NCI-H2196 treated with DMSO at 0.1 percent for 48 hours (cell line): Measurements from ENCODE around the gene FOXO1.

Experiments used
- DNase-seq: peaks from one replicate; lab custom pipeline; 2025; ENCODE audit not compliant: unreplicated experiment; lab: John Stamatoyannopoulos, UW

FOXO1 gene

DNA sequence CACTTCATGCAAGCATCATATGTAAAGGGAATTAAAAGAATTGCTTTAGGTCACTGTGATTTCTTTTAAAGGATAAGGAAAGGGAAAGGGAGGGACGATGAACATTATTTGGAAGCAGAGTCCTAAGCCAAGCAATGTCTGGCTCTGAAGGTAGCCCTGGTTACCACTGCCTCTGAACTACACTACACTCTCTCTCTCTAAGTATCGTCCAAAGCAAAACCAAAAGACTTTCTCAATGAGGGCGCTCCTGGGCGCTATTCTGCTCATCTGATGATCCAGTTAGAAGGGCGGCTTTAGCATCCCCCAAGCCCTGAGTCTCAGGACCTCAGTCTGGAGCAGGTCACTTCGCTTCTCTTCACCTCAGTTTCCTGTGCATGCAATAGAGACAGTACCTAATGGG is 26.2 kb downstream of the FOXO1 start:
- DNase-seq = no peak

- DNase-seq = no peak
Measured at GRCh38 chr13:40639221-40639681, 27.2 kb downstream of the FOXO1 start.

DNA sequence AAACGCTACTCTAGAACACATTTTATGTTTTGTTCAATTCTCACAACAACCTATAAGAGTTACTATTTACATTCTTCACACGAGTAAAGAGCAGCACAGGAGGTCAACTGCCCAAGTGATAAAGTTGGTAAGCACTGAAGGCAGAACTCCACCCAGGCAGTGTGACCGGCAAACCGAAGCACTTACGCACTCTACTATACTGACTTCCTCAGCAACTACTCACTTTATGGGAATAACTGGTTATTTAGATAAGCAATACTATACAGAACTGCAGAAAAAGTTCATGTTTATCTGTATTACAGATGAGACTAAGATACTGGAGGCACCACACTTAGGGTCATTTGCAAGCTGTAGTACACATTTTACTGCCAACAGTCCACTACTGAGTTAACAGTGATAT is 28.8 kb downstream of the FOXO1 start:
- DNase-seq = no peak

DNA sequence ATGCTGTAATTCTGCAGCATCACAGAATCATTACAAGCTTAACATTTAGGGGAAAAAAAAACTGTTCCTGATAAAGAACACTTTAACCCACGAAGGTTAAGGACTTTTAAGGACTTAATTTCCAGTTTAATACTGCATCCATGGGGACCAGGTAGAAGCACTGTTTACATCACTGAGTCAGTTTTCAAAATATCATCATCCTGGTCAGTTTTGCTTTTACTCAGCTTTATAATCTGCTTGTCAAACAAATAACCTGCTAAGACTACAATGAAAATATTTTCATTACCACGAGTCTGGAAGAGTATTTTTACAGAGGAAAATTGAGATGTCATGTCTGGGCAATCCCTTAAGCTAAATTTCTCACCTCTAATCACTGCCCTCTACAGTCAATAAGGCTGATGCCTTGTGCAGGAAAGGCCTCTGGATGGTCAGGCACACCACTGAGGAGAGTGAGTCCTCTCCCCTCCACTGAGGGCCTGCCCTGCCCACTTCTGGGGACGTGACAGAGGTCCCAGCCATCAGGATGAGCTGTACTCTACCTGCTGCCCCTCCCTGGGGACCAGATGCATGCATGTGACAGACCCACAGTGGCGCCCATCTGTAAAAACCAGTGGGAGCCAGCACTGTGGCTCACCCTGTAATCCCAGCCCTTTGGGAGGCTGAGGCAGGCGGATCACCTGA is 31.0 kb downstream of the FOXO1 start:
- no peak for DNase-seq

GRCh38 chr13:40632915-40633314 is 33.5 kb downstream of the FOXO1 start:
- no peak for DNase-seq

GRCh38 chr13:40631605-40632004 is 34.8 kb downstream of the FOXO1 start:
- DNase-seq = no peak

- DNase-seq = no peak
Measured at GRCh38 chr13:40629678-40630384, 36.6 kb downstream of the FOXO1 start.

DNA sequence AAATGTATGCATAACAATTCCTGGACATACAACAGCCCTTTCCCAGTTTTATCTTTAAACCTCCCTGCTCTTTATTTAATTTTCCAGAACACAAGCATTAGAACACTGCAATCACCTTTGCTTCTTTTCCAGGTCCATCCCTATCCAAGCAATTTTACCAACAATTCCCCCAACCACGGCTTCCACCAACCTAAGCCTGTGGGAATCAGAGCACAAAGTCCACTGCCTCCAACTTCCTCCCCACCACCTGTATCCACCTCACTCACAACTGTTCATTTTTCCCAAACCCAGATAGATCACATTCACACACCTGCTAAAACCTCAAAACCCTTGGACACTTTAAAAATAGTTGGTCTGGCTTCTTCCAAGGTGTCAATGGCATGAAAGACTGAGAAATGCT is 39.5 kb downstream of the FOXO1 start:
- no peak for DNase-seq

DNA sequence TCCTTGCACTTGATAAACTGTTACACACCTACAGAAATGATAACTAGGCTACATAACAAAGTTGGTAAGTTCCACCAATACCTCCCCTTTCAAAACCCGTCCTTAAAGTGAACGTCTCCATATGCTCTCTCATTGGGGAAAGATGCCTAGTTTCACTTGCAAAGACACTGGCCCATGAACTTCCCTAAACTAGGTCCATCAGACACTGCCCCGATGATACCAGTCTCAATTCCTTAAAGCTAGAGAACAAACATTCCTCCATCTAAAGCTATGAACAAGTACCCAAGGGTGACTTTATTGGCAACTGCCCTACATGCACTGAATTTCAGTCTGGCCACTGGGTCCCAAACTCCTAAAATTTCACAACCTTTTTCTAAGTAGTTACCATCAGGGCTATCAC is 39.9 kb downstream of the FOXO1 start:
- DNase-seq = no peak

GRCh38 chr13:40624986-40625385 is 41.5 kb downstream of the FOXO1 start:
- DNase-seq = no peak

DNA sequence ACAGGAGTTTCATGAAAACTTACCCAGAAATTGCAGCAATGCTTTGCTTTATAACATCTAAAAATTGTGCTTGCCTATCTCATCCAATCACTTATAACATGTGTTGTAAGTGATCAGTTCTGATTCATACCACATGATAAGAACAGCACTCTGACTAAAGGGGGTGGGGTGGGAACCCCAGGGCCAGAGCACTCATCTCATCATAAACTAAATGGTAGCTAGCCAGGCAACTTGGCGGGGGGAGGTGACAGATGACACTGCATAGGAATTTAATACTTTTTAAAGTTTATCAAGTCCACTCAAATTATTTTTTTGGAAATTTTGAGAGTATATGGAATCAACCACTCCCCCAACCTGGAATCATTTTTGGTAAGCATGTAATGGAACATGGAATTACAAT is 42.1 kb downstream of the FOXO1 start:
- DNase-seq = no peak

- no peak for DNase-seq
Measured at GRCh38 chr13:40622761-40623160, 43.7 kb downstream of the FOXO1 start.

DNA sequence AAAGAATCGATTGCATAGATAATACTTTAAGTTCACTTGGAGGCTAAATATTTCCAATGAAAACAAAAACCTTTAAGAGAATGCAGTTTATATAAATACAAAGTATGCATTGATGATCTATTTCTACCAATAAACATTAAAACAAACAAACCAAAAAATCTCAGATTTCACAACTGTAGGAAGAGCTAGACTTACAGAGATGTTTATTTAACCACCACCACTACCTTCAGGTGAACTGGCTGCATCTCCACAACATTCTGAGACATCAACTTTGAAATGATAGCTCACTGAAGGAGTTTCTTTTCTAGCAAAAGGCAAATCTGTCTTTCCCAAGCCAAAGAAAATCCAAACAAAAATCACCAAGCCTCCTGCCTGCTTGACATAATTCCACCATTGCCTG is 44.2 kb downstream of the FOXO1 start:
- no peak for DNase-seq

DNA sequence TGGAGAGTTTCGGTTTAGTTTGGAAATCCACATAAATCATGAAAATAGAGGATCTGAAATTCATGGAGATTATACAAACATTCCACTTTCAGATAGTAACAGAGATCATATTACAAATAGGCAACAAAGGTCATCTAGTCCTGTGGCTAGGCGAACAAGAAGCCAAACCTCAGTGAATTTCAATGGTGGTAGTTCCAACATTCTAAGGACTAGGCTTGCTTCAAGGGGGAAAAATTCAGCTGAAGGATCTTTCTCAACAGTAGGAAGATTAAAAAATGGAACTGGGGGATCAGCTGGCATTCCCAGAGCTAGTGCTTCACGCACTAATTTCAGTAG is 47.0 kb downstream of the FOXO1 start:
- no peak for DNase-seq

GRCh38 chr13:40618581-40619478 is 47.6 kb downstream of the FOXO1 start:
- no peak for DNase-seq

GRCh38 chr13:40617801-40618356 is 48.6 kb downstream of the FOXO1 start:
- DNase-seq = no peak

GRCh38 chr13:40615619-40616018 is 50.8 kb downstream of the FOXO1 start:
- DNase-seq = no peak

- DNase-seq = no peak
Measured at GRCh38 chr13:40613914-40614313, 52.5 kb downstream of the FOXO1 start.

DNA sequence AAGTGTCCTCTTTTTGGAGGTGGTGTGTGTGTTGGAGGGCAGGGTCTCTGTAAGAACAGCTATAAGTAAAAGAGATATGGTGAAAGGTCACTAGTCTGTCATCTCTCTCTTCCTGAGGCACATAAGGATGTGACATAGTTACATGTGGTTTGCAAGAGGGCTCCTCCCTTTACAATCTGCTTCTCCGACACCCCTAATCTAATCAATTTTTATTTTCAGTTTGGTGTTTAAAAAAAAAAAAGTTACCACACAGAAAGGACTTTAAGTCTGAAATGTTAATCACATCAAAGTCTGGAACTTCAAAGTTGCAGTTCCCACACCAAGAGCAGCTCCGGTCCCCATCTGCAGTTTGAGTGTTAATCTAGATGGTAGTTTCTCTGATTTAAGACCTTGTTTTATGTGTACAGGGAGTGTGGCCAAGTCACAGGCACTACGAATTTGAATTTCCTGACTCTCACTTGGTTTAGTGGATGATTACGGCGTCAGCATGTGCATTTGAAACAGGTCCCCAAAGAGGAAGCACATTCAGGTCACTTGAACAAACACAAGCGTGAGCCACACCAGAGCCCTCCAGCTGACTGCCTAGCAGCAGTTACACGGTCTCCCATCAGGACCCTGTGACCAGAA is 53.1 kb downstream of the FOXO1 start:
- DNase-seq = no peak

- no peak for DNase-seq
Measured at GRCh38 chr13:40612041-40612440, 54.4 kb downstream of the FOXO1 start.

DNA sequence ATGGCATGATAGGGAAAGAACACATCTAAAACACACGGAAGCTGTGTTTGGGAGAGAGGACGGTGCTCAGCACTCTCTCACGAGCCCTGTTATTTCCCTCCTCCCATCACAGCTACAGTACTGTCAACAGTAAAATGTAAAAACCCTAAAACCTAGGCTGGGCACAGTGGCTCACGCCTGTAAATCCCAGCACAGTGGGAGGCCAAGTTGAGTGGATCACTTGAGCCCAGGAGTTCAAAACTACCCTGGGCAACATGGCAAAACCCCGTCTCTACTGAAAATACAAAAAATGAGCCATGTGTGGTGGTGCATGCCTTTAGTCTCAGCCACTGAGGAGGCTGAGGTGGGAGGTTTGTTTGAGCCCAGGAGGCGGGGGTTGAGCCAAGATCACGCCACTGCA is 54.8 kb downstream of the FOXO1 start:
- no peak for DNase-seq
